Measurements from ENCODE around the gene KRTAP22-2. TPM values are rescaled to one million over a fixed set of nuclear protein-coding genes. Genes with fewer than 3 reads are reported as not detected.

KRTAP22-2 gene
- total RNA-seq, 1 donor from 2014 or later: not detected

Small RNA genes lying within 50 kb of the gene (small RNA-seq; reads per million reads assigned to genes)
- gene KRTAP20-1 (not detected), gene KRTAP20-4 (not detected), gene KRTAP22-1 (not detected), gene KRTAP22-2 (not detected)

Other genes with a start within 250 kb of the KRTAP22-2 start
- not detected for gene KRTAP23-1, start 241.8 kb downstream of the KRTAP22-2 start, total RNA-seq
- gene KRTAP13-2, start 218.1 kb downstream of the KRTAP22-2 start, total RNA-seq: not detected
- gene KRTAP13-1, start 194.4 kb downstream of the KRTAP22-2 start, total RNA-seq: not detected
- gene KRTAP13-3, start 164.5 kb downstream of the KRTAP22-2 start, total RNA-seq: not detected
- gene KRTAP13-4, start 160.2 kb downstream of the KRTAP22-2 start, total RNA-seq: not detected
- gene KRTAP15-1, start 150.1 kb downstream of the KRTAP22-2 start, total RNA-seq: not detected
- gene KRTAP19-1, start 110.0 kb downstream of the KRTAP22-2 start, total RNA-seq: not detected
- not detected for gene KRTAP19-2, start 103.0 kb downstream of the KRTAP22-2 start, total RNA-seq
- not detected for gene KRTAP19-3, start 98.4 kb downstream of the KRTAP22-2 start, total RNA-seq
- not detected for gene KRTAP19-4, start 93.2 kb downstream of the KRTAP22-2 start, total RNA-seq
- gene KRTAP19-5, start 88.3 kb downstream of the KRTAP22-2 start, total RNA-seq: not detected
- not detected for gene KRTAP19-6, start 48.5 kb downstream of the KRTAP22-2 start, total RNA-seq
- not detected for gene KRTAP19-7, start 29.1 kb downstream of the KRTAP22-2 start, total RNA-seq
- gene KRTAP6-3, start 2.0 kb upstream of the KRTAP22-2 start, total RNA-seq: not detected
- gene KRTAP6-2, start 8.5 kb upstream of the KRTAP22-2 start, total RNA-seq: not detected
- gene KRTAP22-1, start 10.7 kb upstream of the KRTAP22-2 start, total RNA-seq: not detected
- gene KRTAP6-1, start 23.5 kb upstream of the KRTAP22-2 start, total RNA-seq: not detected
- not detected for gene KRTAP20-1, start 26.0 kb upstream of the KRTAP22-2 start, total RNA-seq
- not detected for gene KRTAP20-4, start 30.2 kb upstream of the KRTAP22-2 start, total RNA-seq
- gene KRTAP20-2, start 44.8 kb upstream of the KRTAP22-2 start, total RNA-seq: not detected
- not detected for gene KRTAP20-3, start 52.5 kb upstream of the KRTAP22-2 start, total RNA-seq
- gene KRTAP21-3, start 128.4 kb upstream of the KRTAP22-2 start, total RNA-seq: not detected
- gene KRTAP21-2, start 156.9 kb upstream of the KRTAP22-2 start, total RNA-seq: not detected
- not detected for gene KRTAP21-1, start 165.0 kb upstream of the KRTAP22-2 start, total RNA-seq
- gene KRTAP8-1, start 222.9 kb upstream of the KRTAP22-2 start, total RNA-seq: not detected
- gene KRTAP7-1, start 239.4 kb upstream of the KRTAP22-2 start, total RNA-seq: not detected

All from skeletal muscle tissue (tissue), 2 donors.